GM23338 (cell line): ENCODE measurements around the gene GCNT3. TPM values are rescaled to one million over a fixed set of nuclear protein-coding genes. Genes with fewer than 3 reads are reported as not detected.

Source experiments
- ATAC-seq: fragments of 200-7000 bp; cut with Tn5 transposase; 3 replicates; pipeline ENCODE4 v1.9.1; 2020
- DNase-seq: peaks from one replicate; pipeline ENCODE4 v3.0.0-alpha.2; 2015; ENCODE audit warnings: low spot score
- H2AFZ ChIP-seq: fragments of 200-600 bp; sonication (generic); 2 replicates; pipeline ENCODE4 v1.8.0; 2016; ENCODE audit warnings: antibody characterized with exemption, mild to moderate bottlenecking, moderate library complexity
- H3F3A ChIP-seq: fragments of 200-600 bp; sonication (generic); replicated peaks from 2 replicates; pipeline ENCODE4 v1.8.0; 2017; ENCODE audit warnings: antibody characterized with exemption, mixed run types, low read depth
- H3K27ac ChIP-seq: fragments of 200-600 bp; sonication (generic); 2 replicates; pipeline ENCODE4 v1.6.1; 2016; ENCODE audit warnings: low read depth
- H3K27me3 ChIP-seq: fragments of 200-600 bp; sonication (generic); 2 replicates; pipeline ENCODE4 v1.8.0; 2016; ENCODE audit warnings: mild to moderate bottlenecking, mixed run types, moderate library complexity; ENCODE audit not compliant: insufficient read depth
- H3K36me3 ChIP-seq: fragments of 200-600 bp; sonication (generic); 2 replicates; pipeline ENCODE4 v1.8.0; 2016; ENCODE audit warnings: mild to moderate bottlenecking; ENCODE audit not compliant: insufficient read depth
- H3K4me1 ChIP-seq: fragments of 200-600 bp; sonication (generic); 2 replicates; pipeline ENCODE4 v1.8.0; 2016; ENCODE audit warnings: mild to moderate bottlenecking, moderate library complexity; ENCODE audit not compliant: insufficient read depth
- H3K4me2 ChIP-seq: fragments of 200-600 bp; sonication (generic); 2 replicates; pipeline ENCODE4 v1.7.1; 2017; ENCODE audit warnings: mixed run types
- H3K4me3 ChIP-seq: fragments of 200-600 bp; sonication (generic); 2 replicates; pipeline ENCODE4 v1.6.1; 2016; ENCODE audit warnings: mixed run types
- H3K79me2 ChIP-seq: fragments of 200-600 bp; sonication (generic); replicated peaks from 2 replicates; pipeline ENCODE4 v1.8.0; 2017; ENCODE audit warnings: mild to moderate bottlenecking; ENCODE audit not compliant: insufficient read depth
- H3K9me2 ChIP-seq: fragments of 200-600 bp; sonication (generic); 2 replicates; pipeline ENCODE4 v1.8.0; 2017; ENCODE audit not compliant: insufficient read depth
- H4K20me1 ChIP-seq: fragments of 200-600 bp; sonication (generic); replicated peaks from 2 replicates; pipeline ENCODE4 v1.8.0; 2017; ENCODE audit warnings: mild to moderate bottlenecking; ENCODE audit not compliant: insufficient read depth
- H3K27ac Mint-ChIP-seq: 2 replicates; pipeline ENCODE4 v1.8.0; 2020; ENCODE audit warnings: inconsistent platforms, mild to moderate bottlenecking, moderate library complexity, mixed read lengths
- H3K27me3 Mint-ChIP-seq: 3 replicates; pipeline ENCODE4 v1.8.0; 2022; ENCODE audit warnings: low read depth, mild to moderate bottlenecking, moderate library complexity, mixed read lengths, inconsistent platforms; ENCODE audit not compliant: insufficient read depth, poor library complexity
- H3K36me3 Mint-ChIP-seq: 3 replicates; pipeline ENCODE4 v1.8.0; 2021; ENCODE audit warnings: low read depth, mild to moderate bottlenecking, inconsistent platforms, moderate library complexity, mixed read lengths
- H3K4me1 Mint-ChIP-seq: 3 replicates; pipeline ENCODE4 v1.8.0; 2020; ENCODE audit warnings: mild to moderate bottlenecking, inconsistent platforms, mixed read lengths
- H3K4me3 Mint-ChIP-seq: 3 replicates; pipeline ENCODE4 v1.8.0; 2021; ENCODE audit warnings: moderate library complexity, mild to moderate bottlenecking, inconsistent platforms, mixed read lengths
- H3K9me3 Mint-ChIP-seq: 3 replicates; pipeline ENCODE4 v1.8.0; 2020; ENCODE audit warnings: moderate library complexity, mild to moderate bottlenecking, inconsistent platforms, mixed read lengths
- CREB1 ChIP-seq: fragments of 250-450 bp; sonication (Bioruptor Pico); IDR thresholded peaks from 2 replicates; pipeline ENCODE4 v1.5.0; 2020; ENCODE audit warnings: low read depth, mild to moderate bottlenecking, moderate library complexity
- EZH2 ChIP-seq: fragments of 200-600 bp; sonication (generic); IDR thresholded peaks from one replicate; pipeline ENCODE4 v1.8.0; 2017; ENCODE audit warnings: antibody characterized with exemption, mild to moderate bottlenecking, low read depth; ENCODE audit not compliant: unreplicated experiment
- EZH2phosphoT487 ChIP-seq: fragments of 200-600 bp; sonication (generic); IDR thresholded peaks from one replicate; pipeline ENCODE4 v1.8.1; 2018; ENCODE audit warnings: antibody characterized with exemption; ENCODE audit not compliant: unreplicated experiment
- JUNB ChIP-seq: IDR thresholded peaks from one replicate; pipeline ENCODE4 v1.6.1; 2016; ENCODE audit warnings: antibody characterized with exemption; ENCODE audit not compliant: unreplicated experiment
- NANOG ChIP-seq: IDR thresholded peaks from 2 replicates; pipeline ENCODE4 v1.6.1; 2016; ENCODE audit warnings: antibody characterized with exemption, borderline replicate concordance
- POLR2AphosphoS5 ChIP-seq: IDR thresholded peaks from 2 replicates; pipeline ENCODE4 v1.6.1; 2016; ENCODE audit warnings: antibody characterized with exemption, low read depth
- REST ChIP-seq: IDR thresholded peaks from one replicate; pipeline ENCODE4 v1.6.1; 2018; ENCODE audit warnings: antibody characterized with exemption; ENCODE audit not compliant: unreplicated experiment
- STAT1 ChIP-seq: IDR thresholded peaks from one replicate; pipeline ENCODE4 v1.6.1; 2016; ENCODE audit warnings: antibody characterized with exemption; ENCODE audit not compliant: unreplicated experiment
- ZNF331 ChIP-seq: fragments of 250-450 bp; sonication (Bioruptor Pico); IDR thresholded peaks from 2 replicates; pipeline ENCODE4 v1.5.0; 2020; ENCODE audit warnings: low read depth, mild to moderate bottlenecking, moderate library complexity
- ZNF462 ChIP-seq: fragments of 250-450 bp; sonication (Bioruptor Pico); IDR thresholded peaks from 2 replicates; pipeline ENCODE4 v1.5.0; 2020; ENCODE audit warnings: mild to moderate bottlenecking, moderate library complexity
- polyA plus RNA-seq: library from polyadenylated mRNA; unstranded; fragments of >200 nt; fragmentation: Nextera tagmentation; extraction: Ambion mirVana; gene quantifications from 2 replicates; pipeline ENCODE4 v1.2.1, GENCODE V29; 2016
- total RNA-seq: library from RNA; depleted of rRNA; stranded (reverse); fragments of >200 nt; shearing (Covaris generic); gene quantifications from 2 replicates; pipeline ENCODE4 v1.2.3, GENCODE V29; 2014

GCNT3 gene
- total and polyA plus RNA-seq, 2 experiments from 2014 or later = not detected

DNA sequence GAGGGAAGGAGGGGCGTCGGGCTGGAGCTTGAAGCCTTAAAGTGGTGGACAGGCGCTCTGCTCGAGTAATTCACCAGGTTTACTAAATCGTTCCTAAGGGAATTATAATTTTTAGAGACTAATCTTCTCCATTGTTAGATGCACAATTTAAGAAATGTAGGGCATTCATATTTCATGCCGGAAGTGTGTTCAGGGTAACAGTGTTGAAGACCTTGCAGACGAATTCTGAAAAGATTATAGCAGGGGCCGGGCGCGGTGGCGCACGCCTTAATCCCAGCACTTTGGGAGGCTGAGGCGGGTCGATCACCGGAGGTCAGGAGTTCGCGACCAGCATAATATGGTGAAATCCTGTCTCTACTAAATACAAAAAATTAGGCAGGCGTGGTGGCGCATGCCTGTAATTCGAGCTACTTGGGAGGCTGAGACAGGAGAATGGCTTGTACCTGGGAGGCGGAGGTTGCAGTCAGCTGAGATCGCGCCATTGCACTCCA lies 46.1 kb downstream of the GCNT3 start (continued):
- TF ChIP-seq ZNF462 (CRISPR knock-in tag) (no peak), STAT1 (no peak), REST (no peak), EZH2 (no peak), ZNF331 (CRISPR knock-in tag) (no peak)

DNA sequence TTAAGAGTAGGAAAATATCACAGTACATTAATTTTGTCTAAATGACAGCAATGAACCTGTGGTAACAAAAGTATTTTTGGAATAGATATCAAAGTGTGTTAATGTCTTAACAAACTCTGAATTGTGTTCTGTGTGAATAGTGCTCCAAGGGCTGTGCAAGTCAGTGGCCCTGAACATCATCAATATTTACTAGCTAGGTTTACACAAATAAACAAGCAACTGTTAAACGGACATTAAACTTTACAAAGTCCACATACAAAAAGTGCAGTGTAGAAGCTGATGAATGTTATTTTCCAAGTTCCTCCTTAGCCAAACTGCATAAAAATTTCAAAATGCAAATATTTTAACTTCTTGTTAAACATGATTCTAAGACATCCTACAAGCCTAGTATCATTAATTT lies 47.8 kb downstream of the GCNT3 start:
- DNase-seq (no peak), ATAC-seq (no peak)
- Histone ChIP-seq H3K4me3 (no peak overlapping the region), H3K27ac (no peak overlapping the region), H3K79me2 (peaks cover 27% of the 10 kb centered on the region), H3F3A (no peaks in the 10 kb centered on the region), H3K27me3 (no peaks in the 10 kb centered on the region), H2AFZ (no peak overlapping the region), H3K4me2 (no peak overlapping the region), H4K20me1 (peaks cover 18% of the 10 kb centered on the region), H3K4me1 (peaks cover 10% of the 10 kb centered on the region; the same call in 1 of the 2 replicates), H3K9me2 (no peaks in the 10 kb centered on the region), H3K36me3 (peaks cover 22% of the 10 kb centered on the region)
- Mint-ChIP-seq H3K4me3 (no peak overlapping the region), H3K9me3 (no peaks in the 10 kb centered on the region), H3K4me1 (no peaks in the 10 kb centered on the region), H3K36me3 (peaks cover 12% of the 10 kb centered on the region; the same call in 2 of the 3 replicates), H3K27ac (no peak overlapping the region), H3K27me3 (no peaks in the 10 kb centered on the region)
- no peak for TF ChIP-seq POLR2AphosphoS5
- TF ChIP-seq CREB1 (CRISPR knock-in tag) = no peak
- TF ChIP-seq EZH2phosphoT487 = no peak
- TF ChIP-seq ZNF331 (CRISPR knock-in tag) = no peak
- TF ChIP-seq NANOG = no peak
- TF ChIP-seq JUNB = no peak
